GM19324 (cell line): Measurements from ENCODE around the gene INPP4A.
"Not testable (repeated sequence)": the region's sequence is repeated elsewhere in the genome, so short reads cannot be mapped to it uniquely, and the experiment has no call there.

Source experiments
- ATAC-seq: cut with Tn5 transposase; IDR thresholded peaks from one replicate; pipeline ENCODE4 v1.9.1; 2021; ENCODE audit warnings: mild to moderate bottlenecking, moderate library complexity; ENCODE audit not compliant: unreplicated experiment, low FRiP score

Gene INPP4A

GRCh38 chr2:98572211-98572610 is 127.6 kb downstream of the INPP4A start:
- ATAC-seq = no peak

DNA sequence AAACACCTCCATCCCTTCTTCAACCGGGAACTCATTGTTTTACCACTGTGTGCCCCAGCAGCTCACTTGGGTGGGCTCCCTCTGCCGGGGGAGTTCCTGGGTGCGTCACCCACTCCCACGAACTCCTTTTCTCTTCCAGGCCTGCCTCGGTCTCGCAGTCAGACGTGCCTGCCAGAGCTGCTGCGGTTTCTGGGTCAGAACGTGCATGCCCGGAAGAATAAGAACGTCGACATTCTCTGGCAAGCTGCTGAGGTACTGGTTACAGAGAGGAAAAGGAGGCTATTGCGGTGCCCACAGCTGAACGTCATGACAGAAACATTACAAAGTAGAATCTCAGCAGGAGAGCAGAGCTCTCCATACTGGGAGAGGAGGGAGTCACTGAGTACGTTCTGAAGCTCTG is 128.0 kb downstream of the INPP4A start:
- ATAC-seq = no peak

DNA sequence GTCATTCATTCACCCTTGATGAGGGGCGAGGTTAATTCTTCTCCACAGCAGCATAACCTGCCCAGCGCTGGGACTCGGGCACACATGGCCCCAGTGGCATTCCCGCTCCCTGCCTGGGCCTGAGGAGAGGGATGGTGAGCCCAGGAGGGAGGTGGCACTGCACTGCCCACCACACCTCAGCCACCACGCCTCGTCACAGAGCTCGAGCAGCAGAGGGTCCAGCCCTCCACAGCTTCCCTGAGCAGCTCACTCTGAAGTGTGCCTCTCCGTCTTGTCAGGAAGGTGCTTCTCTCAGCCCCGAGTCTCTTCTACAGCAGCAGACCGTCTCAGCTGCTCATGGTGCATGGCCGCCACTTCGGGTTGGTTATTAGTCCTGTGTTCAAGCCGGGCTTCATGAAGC is 128.8 kb downstream of the INPP4A start:
- ATAC-seq = no peak

DNA sequence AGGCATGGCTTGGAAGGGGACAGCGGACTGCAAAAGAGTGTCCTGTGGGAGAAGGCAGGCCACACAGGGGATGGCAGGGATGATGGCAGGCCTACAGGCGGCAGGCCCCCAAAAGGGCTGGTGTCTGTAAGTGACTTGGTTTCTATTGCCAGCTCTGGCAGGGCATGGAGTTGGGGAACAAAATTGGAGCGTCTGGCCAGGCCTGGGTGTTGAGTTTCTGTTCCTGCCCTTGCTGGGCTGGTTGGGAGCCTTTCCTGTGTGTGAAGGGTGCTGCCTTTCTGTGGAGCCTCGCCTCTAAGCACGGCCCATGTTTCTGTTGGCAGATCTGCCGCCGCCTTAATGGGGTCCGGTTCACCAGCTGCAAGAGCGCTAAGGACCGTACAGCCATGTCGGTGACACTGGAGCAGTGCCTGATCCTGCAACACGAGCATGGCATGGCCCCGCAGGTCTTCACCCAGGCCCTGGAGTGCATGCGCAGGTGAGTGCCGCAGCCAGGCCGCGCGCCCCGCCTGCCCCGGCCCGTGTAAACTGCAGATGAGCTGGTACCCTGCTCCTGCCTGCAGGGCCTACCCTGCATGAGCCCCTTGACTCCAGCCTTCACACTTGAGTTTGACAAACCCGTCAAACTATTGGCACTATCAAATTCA is 132.1 kb downstream of the INPP4A start:
- ATAC-seq = no peak

DNA sequence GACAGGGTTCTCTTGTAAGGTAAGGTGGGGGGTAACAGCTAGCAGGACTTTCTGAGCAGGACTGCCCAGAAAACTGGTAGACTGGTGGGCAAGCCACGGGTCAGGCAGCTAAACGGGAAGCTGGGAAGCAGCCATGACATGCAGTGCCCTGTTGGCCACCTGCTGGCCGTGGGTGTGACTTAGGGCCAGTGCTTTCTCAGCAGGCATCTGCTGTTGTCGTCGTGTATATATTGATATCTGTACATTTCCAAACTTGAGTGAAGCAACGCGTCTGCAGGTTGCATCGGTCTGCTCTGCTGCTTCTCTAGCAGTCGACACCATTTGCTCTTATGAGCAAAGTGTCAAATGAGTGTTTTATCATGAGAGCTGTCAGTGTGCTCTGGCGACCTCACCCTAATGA is 132.7 kb downstream of the INPP4A start:
- no peak for ATAC-seq

DNA sequence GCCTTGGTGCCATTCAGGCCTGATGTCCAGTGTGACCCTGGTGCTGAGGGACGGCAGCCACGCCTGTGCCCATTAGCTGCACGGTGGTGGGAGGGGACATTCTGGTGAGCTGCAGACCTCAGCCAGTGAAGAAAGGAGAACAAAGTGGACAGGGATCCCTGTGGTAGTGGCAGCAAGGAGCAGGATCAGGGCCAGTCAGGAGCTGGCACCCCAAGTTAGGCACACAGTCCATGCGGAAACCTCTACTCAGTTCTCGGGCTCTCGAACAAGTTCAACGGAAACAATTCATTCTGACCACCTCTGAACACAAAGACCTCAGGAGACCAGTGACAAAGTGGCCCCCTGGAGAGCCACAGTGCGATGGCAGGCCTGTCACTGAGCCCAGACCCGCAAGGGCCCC is 133.6 kb downstream of the INPP4A start:
- ATAC-seq = no peak

DNA sequence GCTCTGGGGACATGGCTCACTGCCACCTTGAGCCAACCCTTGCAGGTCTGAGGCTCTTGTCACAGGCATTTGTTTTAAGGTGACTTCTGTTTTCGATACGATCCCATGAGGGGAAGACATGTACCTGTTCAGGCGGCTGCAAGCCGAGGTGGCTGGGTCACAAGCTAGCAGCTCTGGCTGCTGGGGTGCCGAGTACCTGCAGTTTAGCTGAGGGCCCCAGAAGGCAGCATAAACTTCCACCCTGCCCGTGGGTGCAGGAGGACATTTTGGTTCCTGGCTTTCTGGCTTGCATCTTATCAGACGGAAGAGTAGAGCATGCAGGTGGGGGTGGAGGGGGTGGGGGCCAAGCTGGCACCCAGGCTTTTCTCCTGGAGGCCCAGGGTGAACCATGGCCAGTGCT is 135.3 kb downstream of the INPP4A start:
- ATAC-seq = no peak

GRCh38 chr2:98580656-98581284 is 136.1 kb downstream of the INPP4A start:
- ATAC-seq = no peak

GRCh38 chr2:98582523-98582922 is 137.9 kb downstream of the INPP4A start:
- no peak for ATAC-seq

GRCh38 chr2:98583276-98583675 is 138.6 kb downstream of the INPP4A start:
- ATAC-seq = no peak

GRCh38 chr2:98583816-98584618 is 139.4 kb downstream of the INPP4A start:
- ATAC-seq = no peak

DNA sequence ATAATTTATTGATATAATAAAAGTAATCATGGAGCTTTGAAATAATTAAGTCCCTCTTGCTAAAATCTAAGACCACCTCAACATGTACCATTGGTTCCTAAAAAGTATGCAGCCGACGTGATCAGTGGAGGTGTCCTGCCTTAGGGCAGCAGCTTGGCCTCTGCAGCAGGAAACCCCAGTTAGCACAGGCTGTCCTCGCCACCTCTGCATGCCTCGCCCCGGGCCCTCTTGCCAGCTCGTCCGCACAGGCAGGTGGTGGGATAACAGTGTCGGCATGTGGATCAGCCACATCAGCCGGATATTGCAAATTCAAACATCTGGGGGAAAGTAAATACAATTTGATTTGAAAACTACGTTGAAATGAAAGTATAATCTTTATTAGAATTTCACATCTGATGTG is 140.7 kb downstream of the INPP4A start:
- ATAC-seq = no peak

GRCh38 chr2:98586551-98587140 is 142.0 kb downstream of the INPP4A start:
- no peak for ATAC-seq

DNA sequence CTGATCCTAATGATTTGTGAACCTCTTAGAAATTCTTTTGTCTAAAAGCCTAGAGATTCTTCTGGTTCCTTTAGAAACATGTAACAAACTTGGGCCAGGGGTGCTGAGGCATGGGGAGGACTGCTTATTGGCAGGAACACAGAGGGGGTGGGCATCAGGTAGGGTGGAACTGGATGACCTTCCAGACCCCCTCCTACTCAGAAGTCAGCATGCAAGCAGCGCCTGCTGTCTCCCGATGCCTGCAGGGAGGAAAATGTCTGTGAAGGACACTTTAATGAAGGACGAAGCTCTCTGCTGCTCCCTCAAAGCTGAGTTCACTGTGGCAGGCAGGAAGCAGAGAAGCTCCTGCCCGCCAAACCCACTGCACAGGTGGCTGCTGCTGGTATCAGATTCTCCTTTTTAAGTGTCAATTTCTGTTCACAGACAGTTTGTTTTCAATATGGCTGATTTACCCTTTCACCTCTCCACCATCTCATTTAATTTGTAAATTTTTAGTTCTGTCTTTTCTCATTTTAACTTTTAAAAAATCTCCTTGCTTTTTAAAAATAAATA is 144.3 kb downstream of the INPP4A start:
- ATAC-seq = no peak

DNA sequence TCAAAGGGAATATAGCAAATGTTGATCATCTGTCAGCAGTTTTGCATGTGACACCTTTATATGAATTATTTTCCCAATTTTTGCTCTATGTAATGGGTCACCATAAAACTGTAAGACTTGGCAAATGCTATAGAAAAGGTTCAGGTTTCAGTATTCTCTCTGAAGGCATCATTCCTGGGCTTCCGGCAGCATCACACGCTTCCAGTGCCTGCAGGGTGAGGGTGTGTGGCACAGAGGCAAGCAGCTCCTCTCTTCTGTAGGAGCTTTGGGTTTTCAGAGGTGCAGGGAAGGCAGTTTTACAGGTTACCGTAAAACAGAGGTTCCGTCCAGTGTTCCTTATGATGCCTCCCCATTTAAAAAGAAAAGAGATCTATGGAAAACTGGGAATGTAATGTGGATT is 144.8 kb downstream of the INPP4A start:
- ATAC-seq = no peak

DNA sequence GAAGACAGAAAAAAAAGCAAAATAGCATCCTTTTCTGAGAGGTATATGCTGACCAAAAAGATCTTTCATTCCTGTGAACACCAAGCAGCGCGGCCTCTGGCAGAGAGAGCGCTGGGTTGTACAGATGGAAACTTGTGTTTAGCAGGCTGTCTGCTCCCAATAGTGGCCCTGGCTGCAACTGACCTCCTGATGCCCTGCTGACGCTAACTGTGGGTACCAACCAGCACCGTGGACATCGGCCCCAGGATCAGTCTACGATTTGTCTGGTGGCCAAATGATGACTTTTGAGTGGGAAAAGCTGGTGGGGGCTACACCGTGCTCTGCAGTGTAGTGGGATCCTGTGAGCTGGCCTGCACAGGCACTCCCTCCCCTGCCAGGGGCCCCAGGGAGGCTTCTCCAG is 147.9 kb downstream of the INPP4A start:
- no peak for ATAC-seq

DNA sequence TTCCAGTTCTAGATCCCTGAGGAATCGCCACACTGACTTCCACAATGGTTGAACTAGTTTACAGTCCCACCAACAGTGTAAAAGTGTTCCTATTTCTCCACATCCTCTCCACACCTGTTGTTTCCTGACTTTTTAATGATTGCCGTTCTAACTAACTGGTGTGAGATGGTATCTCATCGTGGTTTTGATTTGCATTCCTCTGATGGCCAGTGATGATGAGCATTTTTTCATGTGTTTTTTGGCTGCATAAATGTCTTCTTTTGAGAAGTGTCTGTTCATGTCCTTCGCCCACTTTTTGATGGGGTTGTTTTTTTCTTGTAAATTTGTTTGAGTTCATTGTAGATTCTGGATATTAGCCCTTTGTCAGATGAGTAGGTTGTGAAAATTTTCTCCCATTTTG is 150.0 kb downstream of the INPP4A start:
- ATAC-seq = not testable (repeated sequence)

DNA sequence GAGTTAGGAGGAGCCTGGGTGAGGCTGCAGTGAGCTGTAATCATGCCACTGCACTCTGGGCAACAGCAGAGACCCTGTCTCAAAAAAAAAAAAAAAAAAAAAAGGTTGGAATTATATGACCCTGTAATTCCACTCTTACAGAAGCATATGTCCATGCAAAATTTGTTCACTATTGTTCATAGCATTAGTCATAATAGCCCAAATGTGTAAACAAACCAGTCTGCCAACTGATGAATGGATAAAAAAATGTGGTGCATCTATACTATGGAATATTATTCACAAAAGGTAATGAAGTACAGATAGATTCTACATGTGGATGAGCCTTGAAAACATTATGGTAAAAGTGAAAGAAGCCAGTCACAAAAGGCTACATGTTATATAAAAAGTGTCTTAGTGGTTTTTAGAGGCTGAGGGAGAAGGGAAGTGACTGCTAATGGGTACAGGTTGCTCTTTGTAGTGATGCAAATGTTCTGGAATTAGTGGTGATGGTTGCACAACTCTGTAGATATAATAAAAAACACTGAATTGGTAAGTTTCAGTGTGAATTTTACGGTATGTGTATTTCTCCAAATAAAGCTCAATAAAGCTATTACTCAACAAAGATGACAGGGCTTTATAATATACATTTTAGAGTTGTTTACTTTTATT is 154.2 kb downstream of the INPP4A start:
- no peak for ATAC-seq

DNA sequence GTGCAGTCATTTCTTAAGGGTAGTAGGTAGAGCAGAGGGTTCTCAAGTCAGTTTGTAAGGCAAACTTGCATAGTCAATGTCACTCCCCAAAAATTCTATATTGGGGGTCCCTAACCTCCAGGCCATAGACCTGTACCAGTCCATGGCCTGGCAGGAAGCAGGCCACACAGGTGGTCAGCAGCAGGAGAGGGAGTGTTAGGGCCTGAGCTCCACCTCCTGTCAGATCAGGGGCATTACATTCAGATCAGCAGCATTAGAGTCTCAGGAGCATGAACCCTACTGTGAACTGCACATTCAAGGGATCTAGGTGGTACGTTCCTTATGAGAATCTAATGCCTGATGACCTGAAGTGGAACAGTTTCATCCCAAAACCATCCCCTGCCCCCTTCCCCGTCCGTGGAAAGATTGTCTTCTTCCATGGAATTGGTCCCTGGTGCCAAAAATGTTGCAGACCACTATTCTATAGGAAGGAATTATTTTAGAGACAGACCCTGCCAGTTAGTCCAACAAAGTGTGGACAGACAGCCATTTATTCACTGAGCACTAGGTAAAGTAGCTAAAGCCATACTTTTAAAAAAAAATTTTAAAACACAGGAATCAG is 157.0 kb downstream of the INPP4A start:
- no peak for ATAC-seq

GRCh38 chr2:98604547-98604946 is 159.9 kb downstream of the INPP4A start:
- no peak for ATAC-seq
